ENCODE measurements around the gene PIP4K2C. TPM values are rescaled to one million over a fixed set of nuclear protein-coding genes. Genes with fewer than 3 reads are reported as not detected.

Gene PIP4K2C
- total RNA-seq, 1 donor from 2014 or later, result 28.6 TPM

DNA sequence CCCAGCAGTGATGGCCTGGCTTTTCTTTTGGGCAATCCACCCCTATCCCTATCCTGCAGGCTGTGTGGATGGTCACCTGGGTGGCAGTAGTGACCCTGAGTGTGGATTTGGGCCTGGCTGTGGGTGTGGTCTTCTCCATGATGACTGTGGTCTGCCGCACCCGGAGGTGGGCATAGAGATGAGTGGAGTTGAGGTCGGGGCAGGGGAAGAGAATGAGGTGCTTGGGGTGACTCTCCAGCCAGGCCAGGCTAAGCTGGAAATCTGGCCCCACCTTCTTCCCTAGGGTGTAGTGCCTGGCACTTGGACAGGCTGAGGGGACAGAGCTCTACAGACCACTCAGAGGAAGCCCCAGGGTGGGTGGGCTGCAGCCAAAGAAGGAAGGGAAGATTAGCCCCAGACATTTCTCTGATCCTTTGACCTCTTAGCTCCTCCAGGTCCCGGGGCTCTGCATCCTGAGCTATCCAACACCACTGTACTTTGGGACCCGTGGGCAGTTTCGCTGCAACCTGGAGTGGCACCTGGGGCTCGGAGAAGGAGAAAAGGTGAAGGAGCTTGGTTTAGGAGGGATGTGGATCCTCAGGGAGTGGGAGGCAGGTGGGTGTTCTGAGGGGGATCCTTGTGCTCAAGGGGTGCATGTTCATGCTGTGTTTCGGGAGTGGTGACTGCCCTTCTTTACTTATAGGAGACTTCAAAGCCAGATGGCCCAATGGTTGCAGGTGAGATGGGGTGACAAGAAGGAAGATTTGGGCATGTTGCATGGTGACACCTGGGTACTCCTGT, 33.6 kb downstream of the PIP4K2C start:
- intact Hi-C loops (cut with DNase I), result no loop called here
- no peak overlapping the region for H3K27ac ChIP-seq
- TF ChIP-seq, protein P1, sequence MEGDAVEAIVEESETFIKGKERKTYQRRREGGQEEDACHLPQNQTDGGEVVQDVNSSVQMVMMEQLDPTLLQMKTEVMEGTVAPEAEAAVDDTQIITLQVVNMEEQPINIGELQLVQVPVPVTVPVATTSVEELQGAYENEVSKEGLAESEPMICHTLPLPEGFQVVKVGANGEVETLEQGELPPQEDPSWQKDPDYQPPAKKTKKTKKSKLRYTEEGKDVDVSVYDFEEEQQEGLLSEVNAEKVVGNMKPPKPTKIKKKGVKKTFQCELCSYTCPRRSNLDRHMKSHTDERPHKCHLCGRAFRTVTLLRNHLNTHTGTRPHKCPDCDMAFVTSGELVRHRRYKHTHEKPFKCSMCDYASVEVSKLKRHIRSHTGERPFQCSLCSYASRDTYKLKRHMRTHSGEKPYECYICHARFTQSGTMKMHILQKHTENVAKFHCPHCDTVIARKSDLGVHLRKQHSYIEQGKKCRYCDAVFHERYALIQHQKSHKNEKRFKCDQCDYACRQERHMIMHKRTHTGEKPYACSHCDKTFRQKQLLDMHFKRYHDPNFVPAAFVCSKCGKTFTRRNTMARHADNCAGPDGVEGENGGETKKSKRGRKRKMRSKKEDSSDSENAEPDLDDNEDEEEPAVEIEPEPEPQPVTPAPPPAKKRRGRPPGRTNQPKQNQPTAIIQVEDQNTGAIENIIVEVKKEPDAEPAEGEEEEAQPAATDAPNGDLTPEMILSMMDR (IDR thresholded peaks at IDR 0.05), result no peak
- H3K4me1 ChIP-seq, result peaks cover 33% of the 10 kb centered on the region
- no peak overlapping the region for H3K4me3 ChIP-seq
- H3K9me3 ChIP-seq, result no peaks in the 10 kb centered on the region
- no peak for ATAC-seq
- no peaks in the 10 kb centered on the region for H3K36me3 ChIP-seq
- H3K27me3 ChIP-seq (ENCODE audit: low read depth), result peaks cover 100% of the 10 kb centered on the region
- no peak for DNase-seq

DNA sequence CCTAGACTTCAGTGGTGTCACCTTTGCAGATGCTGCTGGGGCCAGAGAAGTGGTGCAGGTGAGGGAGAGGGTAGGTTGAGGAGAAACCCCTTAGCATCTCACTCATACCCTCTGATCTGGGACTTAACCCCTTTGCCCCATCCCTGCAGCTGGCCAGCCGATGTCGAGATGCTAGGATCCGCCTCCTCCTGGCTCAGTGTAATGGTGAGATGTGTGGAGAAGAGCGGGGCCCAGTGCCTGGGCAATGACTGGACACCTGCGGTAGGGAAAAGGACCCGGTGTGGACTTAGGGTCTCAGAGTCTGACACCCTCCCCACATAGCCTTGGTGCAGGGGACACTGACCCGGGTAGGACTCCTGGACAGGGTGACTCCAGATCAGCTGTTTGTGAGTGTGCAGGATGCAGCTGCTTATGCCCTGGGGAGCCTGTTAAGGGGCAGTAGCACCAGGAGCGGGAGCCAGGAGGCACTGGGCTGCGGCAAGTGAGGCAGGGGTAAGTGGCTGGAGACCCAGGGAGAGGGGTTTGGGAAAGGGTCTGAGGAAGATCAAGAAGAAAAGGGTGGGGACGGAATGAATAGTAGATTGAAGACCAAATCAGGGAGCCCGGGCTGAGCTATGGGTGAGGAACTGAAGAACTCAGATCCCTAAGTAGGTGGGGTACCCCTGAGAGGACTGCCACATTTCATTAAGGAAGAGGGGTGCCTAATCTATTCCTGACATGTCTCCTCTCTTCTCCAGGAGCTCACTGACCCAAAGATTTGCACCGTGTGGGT, 34.5 kb downstream of the PIP4K2C start:
- Histone ChIP-seq H3K4me3 (no peak overlapping the region), H3K36me3 (no peaks in the 10 kb centered on the region), H3K9me3 (no peaks in the 10 kb centered on the region), H3K27ac (no peak overlapping the region), H3K27me3 (ENCODE audit: low read depth) (peaks cover 98% of the 10 kb centered on the region), H3K4me1 (peaks cover 29% of the 10 kb centered on the region)
- DNase-seq, result no peak
- TF ChIP-seq, protein P1 (IDR thresholded peaks at IDR 0.05), result no peak
- no peak for ATAC-seq
- intact Hi-C loops (cut with DNase I), result no loop called here

DNA sequence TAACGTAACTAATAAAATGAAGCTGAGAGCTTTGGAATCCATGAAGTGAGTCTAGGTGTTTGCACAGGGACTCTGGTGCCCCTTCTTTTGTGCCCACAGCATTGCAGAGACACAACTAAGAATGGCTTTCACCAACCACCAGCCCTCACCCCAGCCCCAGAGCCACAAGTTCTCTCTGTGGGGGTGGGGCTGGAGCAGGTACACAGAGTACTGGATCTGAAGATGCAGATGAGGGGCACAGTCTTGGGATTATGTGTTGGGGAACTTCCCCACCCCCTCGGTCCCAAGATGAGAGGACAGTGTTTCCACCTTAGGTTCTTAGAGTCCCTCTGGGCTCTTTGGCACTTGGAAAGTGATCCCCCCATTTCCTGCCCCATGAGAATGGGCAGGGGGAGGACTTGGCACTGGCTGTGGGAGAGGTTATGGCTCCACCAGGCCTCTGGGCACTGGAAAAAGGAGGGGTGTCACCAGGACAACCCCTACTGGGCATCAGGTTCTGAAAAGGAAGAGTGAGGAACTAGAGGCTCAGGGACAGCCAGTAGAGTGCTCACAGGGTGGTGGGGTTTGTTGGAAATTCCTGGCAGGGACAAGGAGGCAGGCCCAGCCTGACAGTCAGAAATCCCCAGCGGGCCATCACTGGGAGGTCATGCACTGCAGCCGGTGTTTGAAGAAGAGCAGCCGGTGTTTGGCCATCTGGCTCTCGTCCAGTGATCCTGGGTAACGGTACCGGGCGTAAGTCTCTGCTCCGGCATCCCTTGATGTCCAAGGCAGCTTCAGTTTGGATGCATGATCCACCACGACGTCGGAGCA, 35.3 kb downstream of the PIP4K2C start:
- H3K27ac ChIP-seq, result no peak overlapping the region
- DNase-seq (no peak), ATAC-seq (no peak)
- intact Hi-C loops (cut with DNase I), result no loop called here
- no peak overlapping the region for H3K4me3 ChIP-seq
- H3K27me3 ChIP-seq (ENCODE audit: low read depth), result peaks cover 98% of the 10 kb centered on the region
- H3K36me3 ChIP-seq, result no peaks in the 10 kb centered on the region
- H3K4me1 ChIP-seq, result peaks cover 20% of the 10 kb centered on the region
- H3K9me3 ChIP-seq, result no peaks in the 10 kb centered on the region
- TF ChIP-seq, protein P1 (IDR thresholded peaks at IDR 0.05), result no peak

DNA sequence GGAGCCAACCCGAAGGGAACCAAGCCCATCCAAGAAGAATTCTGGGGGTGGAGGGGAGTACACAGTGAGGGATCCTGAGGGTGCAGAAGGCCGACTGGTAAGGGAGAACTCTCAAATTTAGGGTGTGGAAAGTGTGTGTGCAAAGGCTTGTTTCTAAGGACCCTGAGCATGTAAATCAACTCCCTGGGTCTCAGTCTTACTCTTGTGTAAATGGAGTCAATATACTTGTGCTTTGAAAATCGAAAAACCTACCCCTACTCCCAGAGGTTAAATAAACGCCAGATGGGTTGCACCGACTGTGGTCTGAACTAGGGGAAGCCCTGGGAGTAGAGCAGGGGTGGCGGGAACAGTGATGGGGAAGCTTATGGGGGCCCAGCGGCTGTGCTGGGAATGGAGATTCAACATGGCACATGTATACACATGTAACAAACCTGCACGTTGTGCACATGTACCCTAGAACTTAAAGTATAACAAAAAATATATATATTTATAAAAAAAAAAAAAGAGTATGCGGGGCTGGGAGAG, 36.0 kb downstream of the PIP4K2C start:
- Histone ChIP-seq H3K4me1 (peaks cover 14% of the 10 kb centered on the region), H3K36me3 (no peaks in the 10 kb centered on the region), H3K9me3 (no peaks in the 10 kb centered on the region), H3K27me3 (ENCODE audit: low read depth) (peaks cover 98% of the 10 kb centered on the region), H3K27ac (no peak overlapping the region), H3K4me3 (no peak overlapping the region)
- intact Hi-C loops (cut with DNase I), result no loop called here
- DNase-seq (no peak), ATAC-seq (no peak)
- TF ChIP-seq, protein P1 (IDR thresholded peaks at IDR 0.05), result no peak

Measured in lower lobe of right lung (tissue), 2 donors.